ENCODE data around the gene OXT. TPM values are rescaled to one million over a fixed set of nuclear protein-coding genes. Genes with fewer than 3 reads are reported as not detected.

The OXT gene
- total RNA-seq, 4 donors from 2014 or later: not detected

GRCh38 chr20:3106185-3106584 lies 34.8 kb downstream of the OXT start:
- TF ChIP-seq POLR2A (IDR thresholded peaks at IDR 0.05) (no peak), CTCF (IDR thresholded peaks at IDR 0.05) (no peak)
- H3K4me3 ChIP-seq (ENCODE audit: low read depth, poor library complexity, severe bottlenecking): no peak overlapping the region
- intact Hi-C loops (cut with DNase I; ENCODE audit: low total_unique reads): no loop called here
- DNase-seq (ENCODE audit: low spot score in 2 of 2): no peak
- 85 to 97% methylated on average over 3 of the region's 3 CpGs for WGBS, 2 donors

DNA sequence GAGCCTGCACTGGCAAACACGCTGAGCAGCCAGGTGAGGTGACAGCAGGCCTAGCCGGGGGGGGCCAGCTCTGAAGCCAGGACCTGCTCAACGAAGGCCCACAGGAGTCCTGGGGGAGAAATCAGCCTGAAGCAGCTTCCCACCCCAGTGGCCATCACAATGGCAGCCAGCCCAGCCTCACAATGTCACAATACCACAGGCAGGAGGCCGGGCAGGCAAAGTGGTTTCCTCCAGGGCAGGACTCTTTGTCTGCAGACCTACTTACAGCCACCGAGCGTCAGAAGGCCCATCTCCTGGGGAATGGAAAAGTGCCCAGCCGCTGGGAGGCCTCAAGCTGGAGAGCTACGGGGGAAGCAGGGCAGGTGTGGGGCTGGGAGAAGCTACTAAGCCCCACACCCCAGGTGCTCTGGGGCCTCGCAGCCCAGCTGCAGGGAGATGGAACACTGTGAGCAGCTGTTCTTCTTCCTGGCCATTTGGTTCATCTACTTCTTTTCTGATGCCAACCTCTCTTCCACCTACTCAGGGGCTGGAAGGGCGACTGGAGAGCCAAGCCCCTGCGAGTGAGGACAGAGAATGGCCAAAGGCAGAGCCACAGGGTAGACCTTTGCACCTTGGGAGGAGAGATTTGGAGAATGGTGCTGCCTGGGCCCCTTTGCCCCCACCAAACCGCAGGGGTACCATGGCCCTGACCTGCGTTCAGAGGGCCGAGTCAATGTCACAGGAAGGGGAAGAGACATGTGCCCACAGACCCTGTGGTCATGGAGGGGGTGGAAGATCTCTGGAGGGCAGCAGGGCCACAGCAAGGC lies 35.4 kb downstream of the OXT start:
- intact Hi-C loops (cut with DNase I; ENCODE audit: low total_unique reads): no loop called here
- no peak for TF ChIP-seq POLR2A (IDR thresholded peaks at IDR 0.05)
- TF ChIP-seq CTCF (IDR thresholded peaks at IDR 0.05): no peak
- no peak overlapping the region for H3K4me3 ChIP-seq (ENCODE audit: low read depth, poor library complexity, severe bottlenecking)
- DNase-seq (ENCODE audit: low spot score in 2 of 2): no peak
- WGBS, 2 donors: 86 to 87% methylated on average over 14 of the region's 14 CpGs

- no peak overlapping the region for H3K4me3 ChIP-seq (ENCODE audit: low read depth, poor library complexity, severe bottlenecking)
- TF ChIP-seq POLR2A (IDR thresholded peaks at IDR 0.05): no peak
- TF ChIP-seq CTCF (IDR thresholded peaks at IDR 0.05): no peak
- DNase-seq (ENCODE audit: low spot score in 2 of 2): no peak
- WGBS, 2 donors: 93 to 95% methylated on average over 12 of the region's 12 CpGs
- intact Hi-C loops (cut with DNase I; ENCODE audit: low total_unique reads): no loop called here
Observed at GRCh38 chr20:3107464-3108025, 36.1 kb downstream of the OXT start.

DNA sequence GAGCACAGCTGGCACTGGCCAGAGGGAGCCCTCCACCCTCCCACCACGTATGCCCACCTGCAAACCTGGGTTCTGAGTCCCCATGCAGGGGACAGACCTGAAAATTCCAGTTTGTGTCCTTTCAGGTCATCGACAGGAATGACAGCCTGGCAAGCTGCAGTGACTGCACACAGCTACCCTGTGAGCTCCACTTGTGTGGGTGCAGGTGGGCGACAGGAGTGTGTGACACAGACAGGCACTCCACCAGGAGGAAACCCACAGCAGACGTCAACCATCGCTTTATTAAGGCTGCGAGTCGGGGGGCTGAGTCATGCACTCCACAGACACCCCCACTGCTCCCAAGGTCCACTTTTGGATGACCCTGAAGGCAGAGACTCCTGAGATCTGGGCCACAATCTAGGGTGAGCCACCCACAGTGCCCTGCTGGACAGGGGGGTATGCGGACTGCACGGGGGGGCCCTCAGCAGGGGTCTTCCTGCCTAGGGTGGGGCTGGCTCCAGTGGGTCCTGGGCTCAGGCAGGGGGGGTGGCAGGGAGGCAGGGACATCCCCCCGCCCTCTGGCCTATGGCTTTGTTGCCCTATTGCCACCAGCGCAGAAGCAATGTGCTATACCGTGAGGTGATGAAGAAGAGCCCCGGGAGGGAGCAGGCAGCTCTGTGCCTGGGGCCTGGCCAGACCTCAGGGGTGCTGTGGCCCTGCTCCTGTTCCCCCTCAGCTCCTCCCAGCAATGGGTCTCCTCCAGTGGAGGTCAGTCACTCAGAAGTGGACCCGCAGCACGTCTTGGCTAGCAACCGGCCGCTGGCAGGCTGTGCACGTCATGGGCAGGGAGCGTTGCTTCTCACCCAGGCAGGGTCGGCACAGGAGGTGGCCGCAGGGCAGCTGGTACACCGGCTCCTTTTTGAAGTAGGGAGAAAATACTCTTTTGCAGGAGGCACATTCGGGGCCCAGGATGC lies 38.2 kb downstream of the OXT start:
- DNase-seq (ENCODE audit: low spot score in 2 of 2): no peak
- TF ChIP-seq CTCF (IDR thresholded peaks at IDR 0.05): no peak
- no peak for TF ChIP-seq POLR2A (IDR thresholded peaks at IDR 0.05)
- intact Hi-C loops (cut with DNase I; ENCODE audit: low total_unique reads): no loop called here
- H3K4me3 ChIP-seq (ENCODE audit: low read depth, poor library complexity, severe bottlenecking): no peak overlapping the region
- 88 to 93% methylated on average over 18 to 23 of the region's 23 CpGs for WGBS, 2 donors

DNA sequence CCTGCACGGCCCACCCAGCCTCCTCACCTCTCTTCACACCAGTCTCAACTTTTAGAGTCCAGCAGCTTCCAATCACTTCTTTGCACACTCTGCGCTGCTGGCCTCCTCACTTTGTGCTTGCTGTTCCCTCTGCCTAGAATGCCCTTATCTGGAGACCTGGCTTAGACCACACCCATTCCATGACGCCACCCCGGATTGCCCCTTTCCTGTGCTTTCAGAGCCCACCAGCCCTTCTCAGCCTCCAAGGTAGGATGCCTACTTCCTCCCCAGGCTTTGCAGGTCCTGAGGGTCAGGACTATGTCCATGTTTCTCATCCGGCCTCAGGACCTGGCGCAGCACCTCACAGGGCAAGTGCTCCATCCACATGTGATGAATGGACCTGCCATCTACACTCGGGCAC lies 40.1 kb downstream of the OXT start:
- no peak for DNase-seq (ENCODE audit: low spot score in 2 of 2)
- H3K4me3 ChIP-seq (ENCODE audit: low read depth, poor library complexity, severe bottlenecking): no peak overlapping the region
- intact Hi-C loops (cut with DNase I; ENCODE audit: low total_unique reads): no loop called here
- TF ChIP-seq CTCF (IDR thresholded peaks at IDR 0.05) (no peak), POLR2A (IDR thresholded peaks at IDR 0.05) (no peak)
- WGBS, 2 donors: 91 to 97% methylated on average over 7 of the region's 7 CpGs

All from lower leg skin (tissue), 4 donors.